ENCODE data around the gene COL18A1.
A peak's percentile ranks its signal among the peaks of the same experiment; 100 is the strongest.

Gene COL18A1

DNA sequence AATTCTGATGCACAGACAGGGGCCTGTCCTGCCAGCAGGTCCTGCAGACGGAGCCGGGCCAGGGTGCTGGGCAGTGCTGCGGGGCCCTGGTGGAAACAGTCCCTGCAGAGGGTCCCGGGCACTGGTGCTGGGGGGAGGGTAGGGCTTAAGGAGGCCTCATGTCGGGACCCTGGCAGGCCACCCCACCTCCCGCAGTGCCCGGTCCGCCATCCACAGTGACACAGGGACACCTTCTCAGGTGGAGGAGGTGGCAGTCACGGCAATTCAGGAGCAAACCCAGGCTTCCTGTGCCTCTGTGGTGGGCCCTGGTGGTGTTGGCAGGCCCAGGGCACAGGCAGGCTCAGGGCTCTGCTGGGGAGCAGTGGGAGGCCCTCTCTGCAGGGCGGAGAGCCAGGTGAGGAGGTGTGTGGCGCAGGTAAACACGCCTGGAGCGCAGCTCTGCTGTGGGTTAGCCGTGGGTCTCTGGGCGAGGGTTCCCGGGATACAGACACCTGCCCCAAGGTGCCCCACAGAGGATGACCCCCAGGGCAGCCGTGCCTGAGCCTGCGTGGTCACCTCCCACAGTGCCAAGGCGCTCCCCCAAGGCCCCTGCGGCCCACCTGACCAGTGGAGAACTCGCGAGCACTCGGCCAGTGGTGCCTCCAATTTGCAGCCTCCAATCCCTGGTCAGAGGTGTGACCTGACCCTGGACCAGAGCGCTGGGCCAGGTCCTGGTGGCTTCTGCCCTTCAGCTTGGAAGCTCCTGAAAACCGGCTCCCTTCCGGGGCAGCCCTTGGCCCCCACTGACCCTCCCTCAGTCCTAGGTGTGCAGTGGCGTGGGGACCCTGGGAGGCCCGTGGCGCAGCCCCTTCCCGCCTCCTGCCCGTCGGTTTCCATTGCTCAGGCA is 19.2 kb downstream of the COL18A1 start:
- H3K9me3 ChIP-seq (ENCODE audit: severe bottlenecking) = no peaks in the 10 kb centered on the region
- TF ChIP-seq, protein P1, sequence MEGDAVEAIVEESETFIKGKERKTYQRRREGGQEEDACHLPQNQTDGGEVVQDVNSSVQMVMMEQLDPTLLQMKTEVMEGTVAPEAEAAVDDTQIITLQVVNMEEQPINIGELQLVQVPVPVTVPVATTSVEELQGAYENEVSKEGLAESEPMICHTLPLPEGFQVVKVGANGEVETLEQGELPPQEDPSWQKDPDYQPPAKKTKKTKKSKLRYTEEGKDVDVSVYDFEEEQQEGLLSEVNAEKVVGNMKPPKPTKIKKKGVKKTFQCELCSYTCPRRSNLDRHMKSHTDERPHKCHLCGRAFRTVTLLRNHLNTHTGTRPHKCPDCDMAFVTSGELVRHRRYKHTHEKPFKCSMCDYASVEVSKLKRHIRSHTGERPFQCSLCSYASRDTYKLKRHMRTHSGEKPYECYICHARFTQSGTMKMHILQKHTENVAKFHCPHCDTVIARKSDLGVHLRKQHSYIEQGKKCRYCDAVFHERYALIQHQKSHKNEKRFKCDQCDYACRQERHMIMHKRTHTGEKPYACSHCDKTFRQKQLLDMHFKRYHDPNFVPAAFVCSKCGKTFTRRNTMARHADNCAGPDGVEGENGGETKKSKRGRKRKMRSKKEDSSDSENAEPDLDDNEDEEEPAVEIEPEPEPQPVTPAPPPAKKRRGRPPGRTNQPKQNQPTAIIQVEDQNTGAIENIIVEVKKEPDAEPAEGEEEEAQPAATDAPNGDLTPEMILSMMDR (IDR thresholded peaks at IDR 0.05; ENCODE audit: poor library complexity, severe bottlenecking) = no peak
- DNase-seq (ENCODE audit: low spot score) = peak; percentile 60
- no peak for ATAC-seq (ENCODE audit: low read depth)
- no peak overlapping the region for H3K4me3 ChIP-seq (ENCODE audit: severe bottlenecking)
- H3K4me1 ChIP-seq (ENCODE audit: insufficient read depth, poor library complexity, severe bottlenecking) = peaks cover 11% of the 10 kb centered on the region
- no peaks in the 10 kb centered on the region for H3K36me3 ChIP-seq (ENCODE audit: low read depth)
- no peak overlapping the region for H3K27ac ChIP-seq (ENCODE audit: poor library complexity, severe bottlenecking)
- H3K27me3 ChIP-seq (ENCODE audit: insufficient read depth, poor library complexity, severe bottlenecking) = no peaks in the 10 kb centered on the region

DNA sequence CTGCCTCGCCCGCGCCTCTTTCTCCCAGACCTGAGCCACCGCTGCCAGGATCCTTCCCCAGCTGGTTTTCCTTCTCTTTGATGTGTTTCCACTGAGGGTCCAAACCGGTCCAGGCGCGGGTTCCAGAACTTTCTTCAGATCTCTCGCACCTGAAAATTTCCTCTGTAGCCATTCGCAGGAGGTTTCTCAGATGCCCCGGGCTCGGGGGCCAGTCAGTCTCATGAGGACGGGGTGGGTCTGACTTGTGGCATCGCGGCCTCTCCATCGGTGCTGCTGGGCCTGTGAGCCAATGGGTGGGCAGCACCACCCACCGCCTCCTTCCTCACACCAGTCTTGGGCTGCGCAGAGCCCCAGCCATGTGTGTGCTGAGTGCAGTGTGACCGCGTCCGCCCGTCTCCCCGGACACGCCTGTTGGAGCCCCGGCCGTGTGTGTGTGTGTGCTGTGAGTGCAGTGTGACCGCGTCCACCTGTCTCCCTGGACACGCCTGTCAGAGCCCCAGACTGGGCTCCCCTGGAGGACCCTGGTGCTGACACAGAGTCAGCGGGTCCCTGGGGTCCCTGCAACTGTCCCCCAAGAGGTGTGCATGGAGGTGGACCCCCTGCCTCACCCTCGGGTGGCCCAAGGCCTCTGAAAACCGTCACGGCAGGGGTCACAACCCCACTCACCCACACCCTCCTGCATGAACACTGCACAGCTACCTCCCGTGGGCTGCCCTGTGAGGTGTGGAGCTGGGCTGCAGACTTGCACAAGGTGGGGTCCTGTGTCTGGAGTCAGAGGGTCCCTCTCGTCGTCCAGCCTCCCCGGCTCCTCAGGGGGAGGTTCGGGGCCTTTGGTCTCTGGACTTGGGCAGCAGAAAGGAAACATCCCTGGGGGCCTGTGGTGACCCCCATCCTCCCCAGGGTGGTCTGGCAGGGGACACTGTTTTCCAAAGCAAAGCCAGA is 20.2 kb downstream of the COL18A1 start:
- ATAC-seq (ENCODE audit: low read depth) = no peak
- no peak overlapping the region for H3K27ac ChIP-seq (ENCODE audit: poor library complexity, severe bottlenecking)
- H3K4me1 ChIP-seq (ENCODE audit: insufficient read depth, poor library complexity, severe bottlenecking) = peaks cover 11% of the 10 kb centered on the region

DNA sequence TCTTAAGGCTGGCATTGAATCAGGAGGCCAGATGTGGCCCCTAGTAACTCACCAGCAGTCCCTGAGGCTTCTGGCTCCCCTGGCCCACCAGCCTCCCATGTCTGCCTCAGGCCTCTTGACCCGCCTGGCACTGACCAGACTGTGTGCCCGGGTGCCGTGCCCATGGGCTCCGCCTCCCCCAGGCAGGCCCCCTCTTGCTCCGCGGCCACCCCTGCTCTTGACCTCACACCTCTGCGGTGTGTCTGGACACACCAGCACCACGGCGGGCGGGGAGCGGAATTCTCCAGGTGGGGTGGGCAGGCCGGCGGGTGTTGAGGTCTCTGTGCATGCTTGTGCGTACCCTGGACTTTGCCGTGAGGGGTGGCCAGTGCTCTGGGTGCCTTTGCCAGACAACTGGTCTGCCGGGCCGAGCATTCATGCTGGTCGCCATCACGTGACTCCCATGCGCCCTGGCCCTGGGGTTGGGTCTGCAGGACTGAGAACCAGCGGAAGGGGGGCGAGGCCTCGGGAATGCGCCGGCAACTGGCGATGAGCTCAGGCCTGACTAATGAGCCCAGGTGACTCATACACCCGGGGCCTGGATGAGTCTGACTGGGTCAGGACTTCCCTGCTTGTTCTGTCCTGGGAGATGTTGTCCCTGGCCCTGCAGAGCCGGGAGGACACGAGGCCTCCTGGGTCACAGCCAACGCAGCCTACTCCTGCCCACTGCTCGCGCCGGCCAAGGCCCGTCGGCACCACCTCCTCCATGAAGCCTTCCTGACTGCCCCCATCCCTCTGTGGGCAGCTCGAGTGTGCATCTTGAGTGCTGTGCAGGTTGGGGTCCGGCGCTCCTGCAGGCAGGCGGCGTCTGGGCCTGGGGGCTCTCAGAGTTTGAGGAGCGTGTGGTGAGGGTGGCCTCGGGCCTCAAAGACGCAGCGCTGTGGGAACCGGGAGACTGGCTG is 22.6 kb downstream of the COL18A1 start:
- no peaks in the 10 kb centered on the region for H3K27me3 ChIP-seq (ENCODE audit: insufficient read depth, poor library complexity, severe bottlenecking)
- H3K9me3 ChIP-seq (ENCODE audit: severe bottlenecking) = no peaks in the 10 kb centered on the region
- TF ChIP-seq, protein P1 (IDR thresholded peaks at IDR 0.05; ENCODE audit: poor library complexity, severe bottlenecking) = no peak
- H3K36me3 ChIP-seq (ENCODE audit: low read depth) = no peaks in the 10 kb centered on the region
- ATAC-seq (ENCODE audit: low read depth) (peak; percentile 97), DNase-seq (ENCODE audit: low spot score) (peak; percentile 96)
- no peak overlapping the region for H3K4me3 ChIP-seq (ENCODE audit: severe bottlenecking)
- H3K4me1 ChIP-seq (ENCODE audit: insufficient read depth, poor library complexity, severe bottlenecking) = peaks cover 11% of the 10 kb centered on the region
- H3K27ac ChIP-seq (ENCODE audit: poor library complexity, severe bottlenecking) = peak overlapping the region; percentile 28

More for the DNA sequence above, 20.2 kb downstream of the COL18A1 start:
- Histone ChIP-seq H3K4me3 (ENCODE audit: severe bottlenecking) (no peak overlapping the region), H3K36me3 (ENCODE audit: low read depth) (no peaks in the 10 kb centered on the region), H3K27me3 (ENCODE audit: insufficient read depth, poor library complexity, severe bottlenecking) (no peaks in the 10 kb centered on the region), H3K9me3 (ENCODE audit: severe bottlenecking) (no peaks in the 10 kb centered on the region)
- TF ChIP-seq, protein P1 (IDR thresholded peaks at IDR 0.05; ENCODE audit: poor library complexity, severe bottlenecking) = no peak
- no peak for DNase-seq (ENCODE audit: low spot score)

DNA sequence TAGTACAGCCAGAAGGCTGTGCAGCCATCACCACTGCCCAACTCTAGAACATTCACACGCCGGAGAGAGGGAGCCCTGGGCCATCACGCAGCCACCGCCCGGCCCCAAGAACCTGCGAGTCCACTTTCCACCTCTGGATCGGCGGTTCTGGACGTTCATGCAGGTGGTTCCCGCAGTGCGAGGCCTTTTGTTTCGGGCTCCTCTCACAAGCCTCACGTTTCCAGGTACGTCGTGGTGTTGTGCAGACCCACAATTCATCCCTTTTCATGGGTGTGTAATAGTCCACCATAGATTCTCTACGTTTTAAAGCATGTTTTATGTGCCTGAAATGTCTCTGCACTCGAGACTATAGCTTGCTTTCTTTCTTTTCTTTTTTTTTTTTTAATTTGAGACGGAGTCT is 23.6 kb downstream of the COL18A1 start:
- Histone ChIP-seq H3K36me3 (ENCODE audit: low read depth) (no peaks in the 10 kb centered on the region), H3K27ac (ENCODE audit: poor library complexity, severe bottlenecking) (no peak overlapping the region), H3K27me3 (ENCODE audit: insufficient read depth, poor library complexity, severe bottlenecking) (no peaks in the 10 kb centered on the region), H3K9me3 (ENCODE audit: severe bottlenecking) (no peaks in the 10 kb centered on the region), H3K4me1 (ENCODE audit: insufficient read depth, poor library complexity, severe bottlenecking) (peaks cover 11% of the 10 kb centered on the region), H3K4me3 (ENCODE audit: severe bottlenecking) (no peak overlapping the region)
- TF ChIP-seq, protein P1 (IDR thresholded peaks at IDR 0.05; ENCODE audit: poor library complexity, severe bottlenecking) = no peak
- no peak for ATAC-seq (ENCODE audit: low read depth)
- DNase-seq (ENCODE audit: low spot score) = no peak
